ENCODE measurements around the gene ME3. TPM values are rescaled to one million over a fixed set of nuclear protein-coding genes. Genes with fewer than 3 reads are reported as not detected.

The ME3 gene
- total and polyA plus RNA-seq, 2 donors = 9.5 to 10.1 TPM

DNA sequence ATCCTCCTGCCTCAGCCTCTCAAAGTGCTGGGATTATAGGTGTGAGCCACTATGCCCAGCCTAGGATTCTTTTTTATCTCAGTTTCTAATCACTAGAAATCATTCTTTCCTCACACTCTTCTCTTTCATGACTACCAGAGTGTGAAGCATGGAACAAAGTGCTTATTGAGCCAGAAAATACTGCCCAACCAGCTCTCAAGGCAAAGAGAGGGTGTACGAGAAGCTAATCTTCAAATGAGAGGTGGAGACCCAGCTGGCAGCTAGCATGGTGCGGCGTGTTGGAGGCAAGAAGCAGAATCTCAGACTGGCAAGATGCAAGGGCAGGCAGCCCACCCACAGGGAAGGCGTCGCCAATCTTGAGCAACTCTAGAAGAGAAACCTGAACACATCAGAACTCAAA is 41.1 kb upstream of the ME3 start:
- 96% methylated on average over 5 of the region's 5 CpGs for WGBS
- no peak overlapping the region for H3K4me3 ChIP-seq (ENCODE audit: low read length in 2 of 2)
- no peaks in the 10 kb centered on the region for H3K9me3 ChIP-seq (ENCODE audit: control insufficient read depth in 2 of 2, insufficient read depth in 1 of 2, low read length in 1 of 2)
- no peaks in the 10 kb centered on the region for H3K36me3 ChIP-seq (ENCODE audit: control insufficient read depth in 2 of 2, insufficient read depth in 2 of 2, low read length in 1 of 2)
- no peak overlapping the region for H3K27ac ChIP-seq (ENCODE audit: low read depth in 1 of 2, low read length in 1 of 2)
- no peaks in the 10 kb centered on the region for H3K27me3 ChIP-seq (ENCODE audit: control insufficient read depth in 2 of 2, insufficient read depth in 1 of 2, low read length in 1 of 2)
- H3K4me1 ChIP-seq (ENCODE audit: control insufficient read depth in 2 of 2, insufficient read depth in 2 of 2, low read length in 2 of 2) = no peaks in the 10 kb centered on the region
- no peak for DNase-seq (ENCODE audit: low read depth in 6 of 9, low spot score in 9 of 9)

DNA sequence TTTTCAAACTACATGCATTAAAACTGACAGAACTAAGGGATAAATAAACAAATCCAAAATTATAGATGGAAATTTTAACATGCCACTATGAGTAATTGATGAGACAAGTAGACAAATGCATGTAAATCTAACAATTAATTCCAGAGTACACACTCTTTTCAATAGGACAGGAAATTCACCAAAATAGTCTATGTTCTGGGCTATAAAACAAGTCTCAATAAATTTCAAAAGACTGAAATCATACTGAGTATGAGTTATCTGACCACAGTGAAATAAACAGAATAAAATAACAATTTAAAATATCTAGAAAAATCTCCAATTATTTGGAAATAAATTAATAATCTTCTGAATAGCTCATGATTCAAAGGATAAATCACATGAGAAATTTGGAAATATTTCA is 38.5 kb upstream of the ME3 start:
- no peaks in the 10 kb centered on the region for H3K36me3 ChIP-seq (ENCODE audit: control insufficient read depth in 2 of 2, insufficient read depth in 2 of 2, low read length in 1 of 2)
- no peaks in the 10 kb centered on the region for H3K27me3 ChIP-seq (ENCODE audit: control insufficient read depth in 2 of 2, insufficient read depth in 1 of 2, low read length in 1 of 2)
- H3K4me1 ChIP-seq (ENCODE audit: control insufficient read depth in 2 of 2, insufficient read depth in 2 of 2, low read length in 2 of 2) = no peaks in the 10 kb centered on the region
- DNase-seq (ENCODE audit: low read depth in 6 of 9, low spot score in 9 of 9) = no peak
- no peak overlapping the region for H3K27ac ChIP-seq (ENCODE audit: low read depth in 1 of 2, low read length in 1 of 2)
- H3K9me3 ChIP-seq (ENCODE audit: control insufficient read depth in 2 of 2, insufficient read depth in 1 of 2, low read length in 1 of 2) = no peaks in the 10 kb centered on the region
- no peak overlapping the region for H3K4me3 ChIP-seq (ENCODE audit: low read length in 2 of 2)

DNA sequence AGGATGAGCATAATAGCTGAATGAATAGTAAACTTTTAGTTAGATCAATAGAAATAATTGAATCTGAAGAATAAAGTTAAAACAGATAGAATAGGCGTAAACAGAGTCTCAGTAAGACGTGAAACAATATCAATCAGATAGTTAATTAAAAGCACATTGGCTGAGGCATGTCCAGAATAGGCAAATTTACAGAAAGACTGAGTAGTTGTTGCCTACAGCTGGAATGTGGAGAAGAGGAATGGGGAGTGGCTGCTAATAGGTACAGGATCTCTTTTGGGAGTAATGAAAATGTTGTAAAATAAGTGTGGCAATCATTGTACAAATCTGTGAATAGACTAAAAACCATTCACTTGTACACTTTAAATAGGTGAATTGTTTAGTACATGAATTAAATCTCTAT is 36.3 kb upstream of the ME3 start:
- Histone ChIP-seq H3K36me3 (ENCODE audit: control insufficient read depth in 2 of 2, insufficient read depth in 2 of 2, low read length in 1 of 2) (no peaks in the 10 kb centered on the region), H3K9me3 (ENCODE audit: control insufficient read depth in 2 of 2, insufficient read depth in 1 of 2, low read length in 1 of 2) (no peaks in the 10 kb centered on the region), H3K4me3 (ENCODE audit: low read length in 2 of 2) (no peak overlapping the region), H3K4me1 (ENCODE audit: control insufficient read depth in 2 of 2, insufficient read depth in 2 of 2, low read length in 2 of 2) (no peaks in the 10 kb centered on the region), H3K27me3 (ENCODE audit: control insufficient read depth in 2 of 2, insufficient read depth in 1 of 2, low read length in 1 of 2) (no peaks in the 10 kb centered on the region), H3K27ac (ENCODE audit: low read depth in 1 of 2, low read length in 1 of 2) (no peak overlapping the region)
- no peak for DNase-seq (ENCODE audit: low read depth in 6 of 9, low spot score in 9 of 9)
- 92% methylated on average over 2 of the region's 2 CpGs for WGBS

DNA sequence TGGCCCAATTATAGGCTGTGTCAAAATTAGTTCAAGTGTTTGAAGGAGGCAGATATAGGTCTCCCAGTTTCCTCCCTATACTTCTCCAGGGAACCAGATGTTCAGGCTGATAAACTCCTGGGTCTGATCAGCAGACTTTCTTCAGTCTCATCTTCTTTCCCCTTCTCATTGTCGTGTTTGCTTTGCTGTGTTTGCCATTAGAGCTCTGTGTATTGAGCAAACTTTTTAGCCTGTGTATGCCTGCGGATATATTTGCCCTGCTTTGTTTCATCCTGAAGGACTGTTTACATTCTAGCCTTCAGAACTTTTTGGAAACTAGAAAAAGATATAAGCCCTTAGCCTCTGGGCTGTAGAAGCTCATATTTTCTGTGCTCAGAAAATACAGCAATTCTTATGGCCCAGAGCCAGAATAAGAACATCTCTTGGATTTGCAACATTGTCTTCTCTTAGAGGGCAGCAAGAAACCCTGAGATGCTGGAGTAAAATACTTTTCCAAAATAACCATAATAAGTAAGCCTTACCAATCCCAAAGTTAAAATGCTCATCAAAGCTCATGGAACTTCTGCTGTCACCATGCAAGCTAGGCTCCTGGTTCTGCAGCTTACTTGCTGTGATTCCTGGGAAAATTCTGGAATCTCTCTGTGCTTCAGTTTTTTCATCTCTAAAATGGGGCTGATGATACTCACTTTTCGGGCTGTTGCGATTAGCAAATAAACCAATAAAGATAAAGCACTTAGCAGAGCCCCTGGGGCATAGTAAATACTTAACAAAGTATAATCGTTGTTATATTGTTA is 34.1 kb upstream of the ME3 start:
- Histone ChIP-seq H3K36me3 (ENCODE audit: control insufficient read depth in 2 of 2, insufficient read depth in 2 of 2, low read length in 1 of 2) (no peaks in the 10 kb centered on the region), H3K4me3 (ENCODE audit: low read length in 2 of 2) (no peak overlapping the region), H3K4me1 (ENCODE audit: control insufficient read depth in 2 of 2, insufficient read depth in 2 of 2, low read length in 2 of 2) (no peaks in the 10 kb centered on the region), H3K27ac (ENCODE audit: low read depth in 1 of 2, low read length in 1 of 2) (no peak overlapping the region), H3K27me3 (ENCODE audit: control insufficient read depth in 2 of 2, insufficient read depth in 1 of 2, low read length in 1 of 2) (no peaks in the 10 kb centered on the region), H3K9me3 (ENCODE audit: control insufficient read depth in 2 of 2, insufficient read depth in 1 of 2, low read length in 1 of 2) (no peaks in the 10 kb centered on the region)
- no peak for DNase-seq (ENCODE audit: low read depth in 6 of 9, low spot score in 9 of 9)
- WGBS = 93% methylated on average over 5 of the region's 5 CpGs

DNA sequence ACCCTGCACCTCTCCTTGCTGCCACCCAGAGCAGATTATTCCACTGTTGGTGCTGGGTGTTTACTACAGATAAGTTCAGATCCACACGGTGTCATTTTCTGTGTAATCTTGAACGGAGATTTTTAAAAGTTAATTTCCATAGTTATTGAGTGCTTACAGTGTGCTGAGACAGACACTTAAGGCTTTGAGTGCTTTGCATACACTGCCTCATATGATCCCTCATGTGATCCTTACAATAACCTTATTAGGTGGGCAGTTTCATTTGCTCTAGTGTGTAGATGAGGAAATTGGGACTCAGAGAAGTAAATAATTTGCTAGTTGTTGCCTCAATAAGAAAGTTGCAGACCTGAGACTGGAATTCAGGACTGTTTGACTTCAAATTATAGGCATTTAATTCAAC is 32.3 kb upstream of the ME3 start:
- 99% methylated on average over 2 of the region's 2 CpGs for WGBS
- Histone ChIP-seq H3K36me3 (ENCODE audit: control insufficient read depth in 2 of 2, insufficient read depth in 2 of 2, low read length in 1 of 2) (no peaks in the 10 kb centered on the region), H3K9me3 (ENCODE audit: control insufficient read depth in 2 of 2, insufficient read depth in 1 of 2, low read length in 1 of 2) (no peaks in the 10 kb centered on the region), H3K4me1 (ENCODE audit: control insufficient read depth in 2 of 2, insufficient read depth in 2 of 2, low read length in 2 of 2) (no peaks in the 10 kb centered on the region), H3K4me3 (ENCODE audit: low read length in 2 of 2) (no peak overlapping the region), H3K27ac (ENCODE audit: low read depth in 1 of 2, low read length in 1 of 2) (no peak overlapping the region), H3K27me3 (ENCODE audit: control insufficient read depth in 2 of 2, insufficient read depth in 1 of 2, low read length in 1 of 2) (no peaks in the 10 kb centered on the region)
- DNase-seq (ENCODE audit: low read depth in 6 of 9, low spot score in 9 of 9) = no peak

DNA sequence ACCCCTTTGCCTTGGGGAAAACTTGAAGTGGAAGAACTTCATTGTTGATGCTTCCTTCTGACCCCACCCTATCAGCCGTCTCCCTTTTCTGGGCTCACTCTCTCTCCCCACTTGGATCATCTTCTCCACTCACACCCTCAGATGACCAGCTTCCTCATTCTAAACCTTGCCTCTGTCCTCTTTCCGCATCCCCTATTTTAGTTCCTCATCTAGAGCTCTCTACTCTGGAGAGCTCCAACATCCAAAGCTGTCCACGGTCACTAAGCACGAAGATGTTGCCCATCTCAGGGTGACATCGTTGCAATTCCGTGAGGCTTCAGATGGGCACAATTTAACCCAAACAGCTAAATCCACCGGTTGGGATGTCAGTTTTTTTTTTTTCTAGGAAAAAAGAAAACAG is 31.6 kb upstream of the ME3 start:
- DNase-seq (ENCODE audit: low read depth in 6 of 9, low spot score in 9 of 9) = no peak
- Histone ChIP-seq H3K27me3 (ENCODE audit: control insufficient read depth in 2 of 2, insufficient read depth in 1 of 2, low read length in 1 of 2) (no peaks in the 10 kb centered on the region), H3K27ac (ENCODE audit: low read depth in 1 of 2, low read length in 1 of 2) (no peak overlapping the region), H3K36me3 (ENCODE audit: control insufficient read depth in 2 of 2, insufficient read depth in 2 of 2, low read length in 1 of 2) (no peaks in the 10 kb centered on the region), H3K4me1 (ENCODE audit: control insufficient read depth in 2 of 2, insufficient read depth in 2 of 2, low read length in 2 of 2) (no peaks in the 10 kb centered on the region), H3K4me3 (ENCODE audit: low read length in 2 of 2) (no peak overlapping the region), H3K9me3 (ENCODE audit: control insufficient read depth in 2 of 2, insufficient read depth in 1 of 2, low read length in 1 of 2) (no peaks in the 10 kb centered on the region)
- WGBS = 88% methylated on average over 7 of the region's 7 CpGs

DNA sequence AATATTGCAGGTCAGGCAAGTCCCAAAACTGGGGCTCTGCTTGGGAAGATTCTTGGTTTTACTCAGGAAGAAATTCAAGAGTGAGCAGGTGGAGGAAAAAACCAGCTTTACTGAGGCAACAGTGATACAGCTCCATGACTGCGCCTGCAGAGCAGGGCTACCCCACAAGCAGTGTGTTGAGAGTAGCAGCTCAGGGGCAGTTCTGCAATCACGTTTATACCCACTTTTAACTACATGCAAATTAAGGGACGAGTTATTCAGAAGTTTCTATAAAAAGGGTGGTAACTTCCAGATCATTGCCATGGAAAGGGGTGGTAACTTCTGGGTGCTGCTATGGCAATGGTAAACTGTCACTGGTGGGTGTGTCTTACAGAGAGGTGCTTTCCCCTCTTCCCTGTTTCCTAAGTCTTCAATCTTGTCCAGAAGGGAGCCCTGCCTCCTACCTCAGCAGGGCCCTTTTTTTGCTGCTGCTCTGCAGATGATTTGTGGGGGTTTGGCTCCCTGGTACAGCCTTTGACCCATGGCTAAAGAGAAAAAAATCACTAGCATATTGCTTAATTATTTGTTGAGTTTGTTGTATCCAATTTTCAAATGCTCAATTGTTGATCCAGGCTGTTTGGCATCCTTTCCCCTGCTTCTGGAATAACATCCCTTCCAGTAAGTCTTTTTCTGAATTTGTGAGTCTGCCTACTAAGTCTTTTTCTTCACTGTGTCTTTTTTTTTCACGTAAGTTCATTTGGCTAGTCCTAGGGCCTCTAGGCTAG is 30.0 kb upstream of the ME3 start:
- no peak for DNase-seq (ENCODE audit: low read depth in 6 of 9, low spot score in 9 of 9)
- no peaks in the 10 kb centered on the region for H3K36me3 ChIP-seq (ENCODE audit: control insufficient read depth in 2 of 2, insufficient read depth in 2 of 2, low read length in 1 of 2)
- no peak overlapping the region for H3K4me3 ChIP-seq (ENCODE audit: low read length in 2 of 2)
- H3K9me3 ChIP-seq (ENCODE audit: control insufficient read depth in 2 of 2, insufficient read depth in 1 of 2, low read length in 1 of 2) = no peaks in the 10 kb centered on the region
- H3K27me3 ChIP-seq (ENCODE audit: control insufficient read depth in 2 of 2, insufficient read depth in 1 of 2, low read length in 1 of 2) = no peaks in the 10 kb centered on the region
- no peak overlapping the region for H3K27ac ChIP-seq (ENCODE audit: low read depth in 1 of 2, low read length in 1 of 2)
- WGBS = 95% methylated on average over 4 of the region's 4 CpGs
- no peaks in the 10 kb centered on the region for H3K4me1 ChIP-seq (ENCODE audit: control insufficient read depth in 2 of 2, insufficient read depth in 2 of 2, low read length in 2 of 2)

DNA sequence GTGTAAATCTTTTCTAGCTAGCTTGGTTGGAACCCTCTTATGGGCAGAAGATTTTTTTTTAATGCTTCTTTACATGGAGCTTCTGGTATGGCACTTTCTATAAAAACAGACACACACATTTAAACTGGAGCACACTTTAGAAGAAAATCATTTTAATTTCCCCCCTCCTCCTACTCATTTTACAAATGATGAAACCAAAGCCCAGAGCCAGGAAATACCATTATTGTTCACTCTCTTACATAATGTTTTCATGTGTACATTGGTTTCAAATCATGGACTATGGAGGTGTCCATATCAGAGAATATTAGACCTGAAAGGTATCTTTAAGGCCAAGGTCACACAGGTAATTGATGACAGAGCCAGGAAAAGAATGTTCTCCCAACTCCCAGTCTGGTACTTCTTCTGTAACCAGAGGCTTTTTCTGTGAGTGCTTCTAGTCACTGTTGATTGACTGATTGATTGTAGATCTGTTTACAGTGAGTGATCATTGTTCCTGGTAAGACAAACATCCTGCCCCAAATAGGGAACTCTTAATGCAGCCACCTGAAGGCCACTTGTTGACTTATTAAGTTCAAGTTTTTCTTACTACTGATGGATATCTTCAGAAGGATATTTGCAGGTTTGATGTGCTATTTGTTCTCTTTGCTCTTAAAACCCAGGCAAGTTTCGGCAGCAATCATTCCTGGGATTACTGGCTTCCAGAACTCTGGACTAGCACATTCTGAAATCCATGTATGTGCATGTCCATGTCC is 26.8 kb upstream of the ME3 start:
- 99% methylated on average over 1 of the region's 1 CpG for WGBS
- Histone ChIP-seq H3K27ac (ENCODE audit: low read depth in 1 of 2, low read length in 1 of 2) (no peak overlapping the region), H3K4me1 (ENCODE audit: control insufficient read depth in 2 of 2, insufficient read depth in 2 of 2, low read length in 2 of 2) (no peaks in the 10 kb centered on the region), H3K9me3 (ENCODE audit: control insufficient read depth in 2 of 2, insufficient read depth in 1 of 2, low read length in 1 of 2) (no peaks in the 10 kb centered on the region), H3K4me3 (ENCODE audit: low read length in 2 of 2) (no peak overlapping the region), H3K27me3 (ENCODE audit: control insufficient read depth in 2 of 2, insufficient read depth in 1 of 2, low read length in 1 of 2) (no peaks in the 10 kb centered on the region), H3K36me3 (ENCODE audit: control insufficient read depth in 2 of 2, insufficient read depth in 2 of 2, low read length in 1 of 2) (no peaks in the 10 kb centered on the region)
- no peak for DNase-seq (ENCODE audit: low read depth in 6 of 9, low spot score in 9 of 9)

DNA sequence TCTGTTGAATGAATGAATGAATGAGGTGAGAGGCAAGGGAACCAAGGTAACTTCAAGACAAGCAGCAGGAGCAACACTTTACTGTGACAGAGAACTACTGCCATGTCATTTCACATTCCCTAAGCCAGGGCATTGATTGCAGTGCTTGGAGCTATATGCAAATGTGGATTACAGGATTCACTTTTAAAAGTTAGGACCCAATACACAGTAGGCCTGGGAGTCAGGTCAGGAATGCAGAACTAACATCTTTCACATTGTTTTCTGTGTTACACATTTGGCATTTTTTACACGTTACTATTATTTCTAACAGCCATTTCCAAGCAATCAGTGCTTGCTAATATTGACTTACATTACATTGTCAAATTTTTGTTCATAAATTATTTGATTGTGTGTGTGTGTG is 26.2 kb upstream of the ME3 start:
- no peaks in the 10 kb centered on the region for H3K4me1 ChIP-seq (ENCODE audit: control insufficient read depth in 2 of 2, insufficient read depth in 2 of 2, low read length in 2 of 2)
- no peaks in the 10 kb centered on the region for H3K36me3 ChIP-seq (ENCODE audit: control insufficient read depth in 2 of 2, insufficient read depth in 2 of 2, low read length in 1 of 2)
- 98% methylated on average over 1 of the region's 1 CpG for WGBS
- H3K9me3 ChIP-seq (ENCODE audit: control insufficient read depth in 2 of 2, insufficient read depth in 1 of 2, low read length in 1 of 2) = no peaks in the 10 kb centered on the region
- no peaks in the 10 kb centered on the region for H3K27me3 ChIP-seq (ENCODE audit: control insufficient read depth in 2 of 2, insufficient read depth in 1 of 2, low read length in 1 of 2)
- no peak overlapping the region for H3K27ac ChIP-seq (ENCODE audit: low read depth in 1 of 2, low read length in 1 of 2)
- DNase-seq (ENCODE audit: low read depth in 6 of 9, low spot score in 9 of 9) = no peak
- H3K4me3 ChIP-seq (ENCODE audit: low read length in 2 of 2) = no peak overlapping the region

Data from thymus (tissue), 11 donors.